ENCODE results near the gene NPL.
A peak's percentile ranks its signal among the peaks of the same experiment; 100 is the strongest.

DNA sequence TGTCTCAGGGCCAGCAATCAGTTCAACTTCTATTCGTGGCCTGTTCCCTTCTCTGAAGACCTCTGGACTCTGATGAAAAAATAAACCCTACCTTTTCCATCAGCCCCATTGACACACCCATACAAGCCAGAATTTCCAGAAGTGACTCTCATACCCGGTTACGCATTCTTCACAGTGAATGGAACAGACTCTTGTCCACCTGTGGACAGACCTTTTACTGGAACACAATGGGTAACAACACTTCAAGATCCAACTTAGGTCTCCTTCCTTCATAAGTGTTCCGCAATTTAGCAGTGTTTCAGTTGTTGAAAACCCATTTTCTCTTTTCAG, 2.6 kb upstream of the NPL start:
- TF ChIP-seq, protein P1, sequence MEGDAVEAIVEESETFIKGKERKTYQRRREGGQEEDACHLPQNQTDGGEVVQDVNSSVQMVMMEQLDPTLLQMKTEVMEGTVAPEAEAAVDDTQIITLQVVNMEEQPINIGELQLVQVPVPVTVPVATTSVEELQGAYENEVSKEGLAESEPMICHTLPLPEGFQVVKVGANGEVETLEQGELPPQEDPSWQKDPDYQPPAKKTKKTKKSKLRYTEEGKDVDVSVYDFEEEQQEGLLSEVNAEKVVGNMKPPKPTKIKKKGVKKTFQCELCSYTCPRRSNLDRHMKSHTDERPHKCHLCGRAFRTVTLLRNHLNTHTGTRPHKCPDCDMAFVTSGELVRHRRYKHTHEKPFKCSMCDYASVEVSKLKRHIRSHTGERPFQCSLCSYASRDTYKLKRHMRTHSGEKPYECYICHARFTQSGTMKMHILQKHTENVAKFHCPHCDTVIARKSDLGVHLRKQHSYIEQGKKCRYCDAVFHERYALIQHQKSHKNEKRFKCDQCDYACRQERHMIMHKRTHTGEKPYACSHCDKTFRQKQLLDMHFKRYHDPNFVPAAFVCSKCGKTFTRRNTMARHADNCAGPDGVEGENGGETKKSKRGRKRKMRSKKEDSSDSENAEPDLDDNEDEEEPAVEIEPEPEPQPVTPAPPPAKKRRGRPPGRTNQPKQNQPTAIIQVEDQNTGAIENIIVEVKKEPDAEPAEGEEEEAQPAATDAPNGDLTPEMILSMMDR (conservative IDR thresholded peaks at IDR 0.05; ENCODE audit: low read length), result peak; percentile 18; the same call in 1 of the 2 replicates
- TF ChIP-seq EZH2phosphoT487 (IDR thresholded peaks at IDR 0.05; ENCODE audit: borderline replicate concordance), result no peak
